Eye (tissue), 1 donor: Measurements from ENCODE around the gene GNG2.
"Not testable (repeated sequence)": the region's sequence is repeated elsewhere in the genome, so short reads cannot be mapped to it uniquely, and the experiment has no call there.

Source experiments
- DNase-seq: peaks from one replicate; pipeline ENCODE4 v3.0.0-alpha.2; 2015

Gene GNG2

DNA sequence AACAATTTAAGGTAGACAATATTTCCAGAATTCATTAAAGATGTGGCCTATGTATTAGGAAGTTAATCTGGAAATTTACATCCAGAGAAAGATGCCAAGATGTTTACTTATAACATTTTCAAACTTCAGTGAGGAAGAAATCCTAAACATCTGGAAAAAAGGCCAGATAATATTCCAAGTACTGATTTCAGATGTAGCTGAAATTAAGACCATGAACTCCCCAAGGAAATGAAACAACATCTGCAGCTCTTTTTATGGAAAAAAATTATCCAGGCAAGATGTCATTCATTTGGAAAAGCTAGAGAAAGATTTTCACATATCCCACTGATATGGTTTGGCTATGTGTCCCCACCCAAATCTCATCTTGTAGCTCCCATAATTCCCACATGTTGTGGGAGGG, 35.0 kb downstream of the GNG2 start:
- DNase-seq = no peak

DNA sequence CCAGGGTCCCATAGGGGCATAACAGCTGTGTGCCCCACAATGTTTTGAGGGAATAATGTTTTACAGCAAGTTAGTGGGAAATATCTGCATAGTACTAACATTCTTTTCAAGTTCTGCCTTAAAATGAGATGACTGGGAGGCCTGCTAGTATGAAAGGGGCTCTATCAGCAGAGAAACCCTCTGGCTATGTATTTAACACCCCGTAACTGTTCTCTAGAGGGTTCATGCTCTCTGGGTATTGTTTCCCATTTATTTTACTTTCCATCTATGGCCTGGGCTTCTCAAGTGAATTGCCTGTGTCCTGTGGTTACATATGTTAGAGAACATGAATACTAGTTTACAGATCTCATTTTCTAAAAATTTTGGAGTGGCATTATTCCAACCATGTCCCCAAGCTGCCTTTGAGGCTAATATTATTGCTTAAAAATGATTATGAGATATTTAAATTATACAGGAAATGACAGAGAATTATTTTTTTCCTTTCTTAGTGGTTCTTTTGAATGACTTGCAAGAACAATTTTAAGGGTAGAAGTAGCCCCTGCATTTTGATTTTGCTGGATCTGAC, 37.5 kb downstream of the GNG2 start:
- DNase-seq = no peak

DNA sequence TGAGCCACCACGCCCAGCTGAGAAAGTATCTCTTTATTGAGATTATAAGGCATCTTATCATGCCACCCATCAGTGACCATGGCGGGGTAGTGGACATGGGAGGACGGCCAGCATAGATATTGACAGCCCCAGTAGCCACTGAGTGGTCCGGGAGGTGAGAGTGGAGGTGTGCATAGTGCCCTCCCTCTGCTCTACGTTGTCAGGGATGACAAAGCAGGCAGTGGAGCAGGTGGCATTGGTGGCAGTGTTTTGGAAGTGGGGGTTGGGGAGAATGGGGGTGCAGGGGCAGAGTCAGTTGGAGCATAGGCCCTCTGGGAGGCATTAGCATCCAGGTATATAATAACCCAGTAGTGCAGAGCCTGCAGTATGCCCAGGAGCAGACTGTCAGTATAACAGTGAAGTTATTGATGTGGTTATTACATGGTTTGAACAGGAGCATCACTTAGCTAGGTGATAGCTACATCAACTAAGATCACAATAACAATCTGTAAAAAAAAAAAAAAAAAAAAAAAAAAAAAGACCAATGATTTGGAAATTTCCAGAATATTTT, 41.1 kb downstream of the GNG2 start:
- no peak for DNase-seq

DNA sequence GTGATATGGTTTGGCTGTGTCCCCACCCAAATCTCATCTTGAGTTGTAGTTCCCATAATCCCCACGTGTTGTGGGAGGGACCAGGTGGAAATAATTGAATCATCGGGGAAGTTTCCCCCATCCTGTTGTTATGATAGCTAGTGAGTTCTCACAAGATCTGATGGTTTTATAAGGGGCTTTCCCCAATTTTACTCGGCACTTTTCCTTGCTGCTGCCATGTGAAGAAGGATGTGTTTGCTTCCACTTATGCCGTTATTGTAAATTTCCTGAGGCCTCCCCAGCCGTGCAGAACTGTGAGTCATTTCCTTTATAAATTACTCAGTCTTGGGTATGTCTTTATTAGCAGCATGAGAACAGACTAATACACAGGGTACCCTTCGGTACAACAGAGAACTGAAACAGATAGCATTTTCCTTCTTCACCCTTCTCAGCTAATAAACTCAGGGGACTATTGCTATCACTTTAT, 45.3 kb downstream of the GNG2 start:
- DNase-seq = not testable (repeated sequence)

DNA sequence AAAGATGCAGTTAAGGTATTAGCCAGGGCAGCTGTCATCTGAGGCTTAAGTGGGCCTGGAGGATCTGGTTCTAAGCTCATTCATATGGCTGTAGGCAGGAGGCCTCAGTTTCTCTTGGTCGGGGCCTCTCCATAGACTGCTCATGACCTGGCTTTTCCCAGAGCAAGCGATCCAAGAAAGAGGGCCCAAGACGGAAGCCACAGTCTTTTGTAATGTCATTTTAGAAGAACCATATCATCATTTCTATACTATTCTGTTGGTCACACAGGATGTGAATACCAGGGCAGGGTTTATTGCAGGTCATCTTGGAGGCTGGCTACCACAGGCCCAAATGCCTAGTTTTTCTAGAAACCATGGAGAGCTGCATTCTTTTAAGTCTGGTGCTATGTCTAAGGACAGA, 47.7 kb downstream of the GNG2 start:
- no peak for DNase-seq

DNA sequence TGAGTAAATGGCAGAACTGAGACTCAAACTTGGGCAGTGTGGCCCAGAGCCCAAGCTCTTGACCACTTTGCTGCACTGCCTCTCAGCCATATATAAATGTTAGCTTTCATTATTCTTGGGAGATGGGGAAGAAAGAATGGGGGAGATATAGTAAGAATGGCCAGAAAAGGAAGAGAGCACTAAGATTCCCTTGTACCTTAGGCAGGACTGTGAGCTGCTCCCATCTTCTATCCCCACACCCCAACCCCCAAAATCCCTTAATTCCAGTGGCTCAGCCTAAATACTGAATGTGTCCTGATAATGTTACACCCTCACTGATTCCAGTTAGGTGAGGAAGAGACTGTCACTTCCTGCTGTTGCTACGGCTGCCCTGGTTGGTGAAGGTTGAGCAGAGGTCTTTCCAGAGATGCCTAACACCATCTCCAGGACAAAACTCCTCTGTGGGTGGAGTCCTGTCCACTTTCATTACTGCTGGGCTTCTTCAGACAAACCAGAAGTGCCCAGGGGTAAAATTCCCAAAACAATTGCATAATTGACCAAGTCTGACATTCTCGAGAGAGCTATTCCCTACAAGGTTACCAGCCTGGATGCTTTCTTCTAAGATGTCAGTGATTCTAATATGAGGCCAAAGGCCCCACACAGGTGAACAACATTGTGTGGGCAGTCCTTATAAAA, 51.8 kb downstream of the GNG2 start:
- no peak for DNase-seq

DNA sequence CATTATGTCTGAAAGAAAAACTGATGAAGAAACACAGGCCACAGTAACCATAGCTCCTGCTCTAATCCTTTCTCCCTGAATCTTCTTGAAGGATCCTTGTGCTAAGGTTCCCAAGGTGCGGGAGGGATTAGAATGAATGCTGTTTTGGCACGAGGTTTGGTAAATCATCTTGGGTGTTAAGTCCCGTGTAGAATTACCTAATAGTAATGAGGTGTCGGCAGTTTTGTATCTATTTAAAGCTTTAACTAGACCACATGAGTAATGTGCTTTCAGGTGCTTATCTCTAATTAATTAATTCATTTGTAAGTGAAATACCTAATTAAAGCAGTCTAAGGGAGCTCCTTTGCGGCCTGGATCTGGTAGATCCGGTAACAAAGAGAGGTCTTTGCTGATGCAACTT, 53.9 kb downstream of the GNG2 start:
- DNase-seq = no peak

DNA sequence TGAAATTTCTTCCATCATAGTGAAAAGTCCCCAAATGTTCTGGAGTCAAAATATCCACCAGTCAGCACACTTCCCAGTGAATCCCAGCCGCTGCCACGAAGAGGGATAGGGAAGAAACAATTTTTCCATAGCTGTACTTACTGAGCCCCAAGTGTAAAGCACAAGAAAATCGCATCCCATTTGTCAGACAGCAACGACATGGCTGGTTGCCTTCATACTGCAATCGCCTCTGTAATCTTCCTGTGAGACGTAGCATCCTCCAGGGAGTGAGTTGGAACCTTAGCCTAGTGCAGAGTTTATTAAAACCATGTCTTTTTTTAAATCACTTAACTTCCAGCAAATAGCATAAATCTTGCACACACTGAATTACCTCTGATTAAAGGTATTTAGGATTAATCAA, 56.8 kb downstream of the GNG2 start:
- peak; percentile 27 for DNase-seq

DNA sequence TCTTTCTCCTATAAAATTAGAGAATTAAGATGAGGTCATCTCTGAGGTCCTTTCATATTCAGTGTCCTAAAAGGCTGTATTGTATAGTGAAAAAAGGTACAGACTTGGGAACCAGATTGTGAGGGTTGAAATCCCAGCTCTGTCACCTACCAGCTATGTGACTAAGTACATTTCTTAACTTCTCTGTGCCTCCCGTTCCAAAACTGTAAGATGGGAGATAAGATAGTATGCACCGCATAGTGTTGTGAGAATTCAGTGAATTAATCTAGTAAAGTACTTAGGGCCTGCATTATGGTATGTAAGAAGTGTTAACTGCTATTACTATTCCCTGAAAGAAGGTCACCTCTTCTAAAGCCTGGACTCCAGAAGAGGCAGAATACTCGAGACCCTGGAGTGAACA, 60.6 kb downstream of the GNG2 start:
- DNase-seq = no peak

DNA sequence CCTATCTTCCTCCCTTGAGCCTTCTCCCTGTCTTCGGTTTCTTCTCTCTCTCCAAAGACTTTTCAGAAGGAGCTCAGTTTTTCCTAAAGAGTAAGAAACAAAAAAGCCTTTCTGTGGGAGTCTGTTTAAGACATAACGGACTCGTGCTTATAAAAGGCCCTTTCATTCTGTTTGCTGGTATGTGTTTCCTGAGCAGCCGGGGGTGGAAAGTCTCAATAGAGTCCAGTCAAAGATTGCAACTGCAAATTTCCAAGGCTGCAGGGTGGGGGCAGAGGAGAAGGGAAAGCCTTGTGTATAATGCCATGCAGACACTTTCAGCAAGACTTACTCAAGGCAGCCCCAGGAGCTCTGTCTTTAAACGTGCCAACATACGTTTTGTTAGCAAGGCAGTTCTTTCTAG, 62.2 kb downstream of the GNG2 start:
- DNase-seq = peak; percentile 45

DNA sequence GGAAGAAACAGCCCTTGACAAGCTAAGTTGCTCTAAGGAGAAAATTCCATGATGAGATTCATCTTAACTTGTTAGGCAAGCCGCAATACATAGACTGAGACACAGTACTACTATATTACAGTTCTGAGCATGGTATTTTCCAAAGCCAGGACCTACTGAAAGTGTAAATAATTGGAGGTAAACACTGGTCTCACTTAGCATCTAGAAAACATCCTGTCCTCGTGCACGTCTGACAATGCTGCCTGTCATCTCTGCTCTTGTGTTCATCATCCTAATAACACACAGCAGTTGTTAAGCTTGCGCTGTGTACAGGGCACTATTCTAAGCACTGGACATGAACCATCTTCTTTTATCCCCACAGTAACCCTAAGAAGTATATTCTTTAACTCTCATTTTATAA, 64.2 kb downstream of the GNG2 start:
- no peak for DNase-seq

DNA sequence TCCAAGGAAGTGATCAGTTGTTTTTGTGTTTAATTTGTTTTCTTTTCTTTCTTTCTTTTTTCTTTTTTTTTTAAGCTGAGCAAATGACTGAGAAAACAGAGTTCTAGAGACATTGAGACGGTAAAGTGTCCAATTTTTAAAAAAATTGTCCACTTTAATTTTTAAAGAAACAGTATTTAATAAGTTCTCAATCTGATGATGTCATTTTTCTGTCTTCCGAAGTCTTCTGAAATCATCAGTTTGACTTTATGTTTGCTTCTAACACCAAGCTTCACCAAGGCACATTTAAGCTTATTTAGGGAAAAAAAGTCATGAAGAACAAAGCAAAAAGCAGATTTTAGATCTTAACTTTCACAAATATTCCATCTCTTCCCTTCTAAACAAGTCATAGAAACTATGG, 65.6 kb downstream of the GNG2 start:
- no peak for DNase-seq

DNA sequence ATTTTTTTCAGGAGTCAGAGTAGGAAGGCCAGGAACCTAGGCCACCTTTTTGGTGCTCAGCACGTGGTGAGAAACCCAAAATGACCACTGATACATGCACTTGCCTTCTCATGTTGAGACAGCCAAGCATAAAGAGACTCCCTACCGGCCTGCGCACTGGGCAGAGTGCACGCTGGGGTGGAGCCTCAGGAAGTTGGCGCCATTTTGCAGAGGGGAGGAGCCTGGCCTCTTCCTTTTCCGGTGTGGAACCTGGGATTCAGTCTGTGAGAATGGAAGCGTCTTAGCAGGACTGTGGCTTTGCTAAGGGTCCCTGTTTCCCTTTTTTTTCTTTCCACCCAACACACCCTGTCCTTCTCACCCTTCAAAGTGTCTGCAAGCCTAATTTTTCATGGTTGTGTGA, 66.0 kb downstream of the GNG2 start:
- no peak for DNase-seq

DNA sequence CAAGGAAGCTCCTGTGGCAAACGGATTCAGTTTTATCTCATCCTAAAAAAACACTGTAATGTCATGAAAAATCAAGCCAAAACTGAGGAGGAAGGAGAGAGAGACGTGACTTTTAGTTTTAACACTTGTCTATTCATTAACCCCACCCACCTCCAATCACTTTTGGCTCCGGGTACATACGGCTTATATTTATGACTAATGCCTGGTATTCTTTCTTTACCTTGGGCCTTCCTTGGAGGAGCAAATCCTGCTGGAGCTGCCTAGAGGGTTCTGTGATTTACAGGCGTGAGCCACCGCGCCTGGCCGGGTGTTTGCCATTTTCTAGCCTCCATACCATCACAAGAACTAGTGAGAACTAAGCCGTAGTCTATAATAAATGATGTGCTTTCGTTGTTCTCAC, 68.2 kb downstream of the GNG2 start:
- DNase-seq = no peak

DNA sequence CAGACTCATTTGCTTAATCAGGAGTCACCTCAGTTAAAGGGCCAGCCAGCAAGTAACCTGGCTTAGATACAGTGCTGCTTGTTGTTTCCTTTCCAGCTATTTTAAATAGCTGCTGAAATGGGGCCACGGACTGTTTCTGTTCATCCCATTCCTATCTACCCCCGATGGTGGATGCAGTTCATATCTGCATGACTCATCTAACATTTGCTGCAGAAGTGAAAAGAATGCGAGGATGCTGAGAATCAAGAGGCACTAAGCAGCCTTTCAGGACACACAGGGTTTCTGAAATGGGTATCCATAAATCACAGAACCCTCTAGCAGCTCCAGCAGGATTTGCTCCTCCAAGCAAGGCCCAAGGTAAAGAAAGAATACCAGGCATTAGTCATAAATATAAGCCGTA, 68.8 kb downstream of the GNG2 start:
- no peak for DNase-seq

DNA sequence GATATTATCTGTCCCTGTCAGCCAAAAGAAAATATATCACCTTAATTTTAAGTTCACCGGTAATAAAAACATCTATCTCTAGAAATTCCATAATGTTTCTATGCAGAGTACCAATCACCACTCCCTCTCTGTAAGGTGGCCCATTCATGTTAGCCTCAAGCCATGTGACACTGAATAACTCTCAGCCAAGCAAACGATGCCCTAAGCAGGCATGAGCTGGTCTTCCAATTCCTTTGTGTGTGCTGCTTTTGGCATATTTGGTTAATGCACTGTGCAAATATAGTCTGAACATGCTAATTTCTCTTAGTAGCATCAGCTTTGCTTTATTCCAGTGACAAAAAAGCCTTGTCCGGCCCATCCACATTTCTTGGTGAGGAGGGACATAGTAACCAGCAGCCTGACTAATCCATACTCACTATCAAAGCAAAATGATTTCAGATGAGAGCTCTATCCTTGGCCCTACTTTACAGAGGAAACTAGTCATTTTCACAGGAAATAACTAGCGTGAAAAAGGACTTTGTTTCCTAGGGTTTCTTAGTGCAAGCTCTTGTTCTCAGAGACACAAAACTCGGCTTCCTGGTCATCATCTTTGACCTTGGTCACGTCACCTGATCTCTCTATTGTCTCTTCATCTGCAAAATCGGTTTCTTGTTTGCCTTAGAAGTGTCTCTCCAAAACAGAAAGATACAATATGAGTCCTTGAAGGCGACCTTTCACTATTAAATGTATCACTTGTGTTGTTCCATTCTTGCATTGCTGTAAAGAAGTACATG, 69.7 kb downstream of the GNG2 start:
- no peak for DNase-seq

DNA sequence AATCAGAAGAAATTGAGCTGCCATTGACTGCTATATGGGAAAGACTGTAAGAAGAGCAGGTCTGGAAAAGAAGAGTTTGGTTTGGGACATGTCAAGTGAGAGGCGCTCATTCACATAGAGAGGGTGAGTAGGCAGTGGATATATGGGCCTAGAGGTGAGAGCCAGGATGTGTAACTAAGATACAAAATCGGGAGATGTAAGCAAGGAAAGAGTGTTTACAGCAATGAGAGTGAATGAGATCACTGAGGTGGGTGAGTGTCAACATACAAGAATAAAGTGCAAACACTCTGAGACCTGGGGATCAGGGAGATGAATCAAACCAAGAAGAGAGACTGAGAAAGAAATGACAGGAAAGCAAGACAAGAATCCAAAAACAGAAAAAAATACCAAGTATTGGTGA, 70.9 kb downstream of the GNG2 start:
- DNase-seq = no peak

DNA sequence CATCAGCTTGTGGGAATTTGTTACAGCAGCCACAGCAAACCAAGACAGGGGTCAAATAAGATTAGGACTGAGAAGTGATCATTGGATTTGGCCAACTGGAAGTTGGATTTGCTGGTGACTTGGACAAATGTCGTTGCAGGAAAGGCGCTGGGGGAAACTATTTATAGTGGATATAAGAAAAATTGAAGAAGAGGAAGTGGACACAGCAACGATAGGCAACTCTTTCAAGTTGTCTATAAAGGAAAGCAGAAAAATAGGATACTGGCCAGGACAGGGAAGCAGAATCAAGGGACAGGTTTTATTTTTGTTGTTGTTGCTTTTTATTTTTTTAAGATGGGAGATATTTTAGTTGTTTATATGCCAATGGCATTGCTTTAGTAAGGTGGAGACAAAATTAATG, 72.8 kb downstream of the GNG2 start:
- DNase-seq = no peak

DNA sequence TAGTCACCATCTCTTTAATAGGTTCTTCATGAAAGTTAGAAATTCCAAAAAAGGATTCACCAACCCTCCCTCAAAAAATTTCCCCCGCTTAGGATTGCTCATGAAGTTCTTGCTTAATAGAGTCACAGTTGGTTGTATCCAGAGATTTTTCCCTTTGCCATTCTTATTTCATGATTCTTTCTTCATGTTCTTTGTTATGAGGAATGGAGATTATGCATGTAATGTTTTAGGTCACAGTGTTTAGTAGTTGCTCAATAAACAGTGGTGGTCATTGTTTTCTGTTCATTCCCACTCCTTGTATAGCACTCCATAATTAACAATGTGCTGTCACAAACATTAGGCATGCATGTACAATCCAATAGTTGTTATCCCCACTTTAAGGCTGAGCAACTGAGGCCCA, 77.7 kb downstream of the GNG2 start:
- no peak for DNase-seq

DNA sequence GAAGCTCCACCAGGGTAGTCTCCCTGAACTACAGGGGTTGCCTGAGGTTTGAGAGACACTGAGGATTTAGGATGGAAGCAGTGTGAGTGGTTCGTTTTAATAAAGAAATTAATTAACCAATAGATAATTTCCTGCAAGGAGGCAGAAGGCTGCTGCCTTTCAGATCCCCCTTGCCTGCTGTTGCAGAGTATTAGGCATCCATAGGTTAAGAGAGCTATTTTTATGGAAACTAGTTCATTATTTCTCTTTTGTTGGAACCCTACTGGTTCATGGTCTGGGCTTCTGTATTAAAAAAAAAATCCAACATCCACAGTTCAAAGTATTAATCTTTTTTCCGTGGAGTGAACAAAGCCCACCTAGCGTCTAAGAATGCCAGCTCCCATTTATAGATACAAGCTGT, 78.4 kb downstream of the GNG2 start:
- DNase-seq = no peak

DNA sequence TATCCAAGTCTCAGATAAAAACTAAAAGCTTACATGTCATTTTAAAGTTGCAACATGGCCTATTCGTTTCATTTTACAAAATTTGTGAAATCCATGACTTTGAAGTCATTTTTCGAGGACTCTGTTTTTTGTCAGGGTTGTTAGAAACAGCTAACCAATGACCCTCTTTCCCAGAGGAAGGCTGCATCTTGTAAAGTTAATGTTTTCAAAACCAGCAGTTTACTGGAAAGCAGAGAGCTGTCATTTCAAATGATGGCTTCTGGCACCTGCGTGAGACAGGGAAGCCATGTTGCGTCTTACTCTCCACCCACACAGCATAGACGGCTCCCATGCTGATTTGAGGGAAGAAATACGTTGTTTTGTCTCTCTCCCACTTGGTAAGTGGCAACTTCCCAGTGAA, 78.8 kb downstream of the GNG2 start:
- DNase-seq = no peak

DNA sequence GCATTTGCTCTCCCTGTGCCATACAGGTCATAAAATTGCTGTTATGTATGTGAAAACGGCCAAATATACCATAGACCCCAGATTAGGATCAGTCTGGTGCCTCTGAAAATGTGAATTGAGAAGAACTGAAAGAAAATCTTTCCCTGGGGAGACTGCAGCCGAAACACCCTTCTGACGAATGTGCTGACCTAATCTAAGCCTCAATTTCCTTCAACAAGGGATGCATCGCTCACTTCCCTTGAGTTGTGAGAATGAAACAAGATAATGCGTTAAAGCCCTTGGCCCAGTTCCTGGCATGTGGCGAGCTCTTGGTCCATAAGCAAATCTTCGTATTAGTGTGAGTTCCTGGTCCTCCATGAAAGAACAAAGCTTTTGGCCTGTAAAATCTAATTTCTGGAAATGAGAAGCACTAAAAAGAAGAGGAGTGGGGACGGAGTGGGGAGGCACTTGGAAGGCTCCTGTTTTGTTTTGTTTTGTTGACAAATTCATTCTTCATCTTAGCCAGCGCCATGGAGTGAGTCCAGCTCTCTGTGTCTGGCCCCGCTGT, 79.4 kb downstream of the GNG2 start:
- DNase-seq = peak; percentile 35

DNA sequence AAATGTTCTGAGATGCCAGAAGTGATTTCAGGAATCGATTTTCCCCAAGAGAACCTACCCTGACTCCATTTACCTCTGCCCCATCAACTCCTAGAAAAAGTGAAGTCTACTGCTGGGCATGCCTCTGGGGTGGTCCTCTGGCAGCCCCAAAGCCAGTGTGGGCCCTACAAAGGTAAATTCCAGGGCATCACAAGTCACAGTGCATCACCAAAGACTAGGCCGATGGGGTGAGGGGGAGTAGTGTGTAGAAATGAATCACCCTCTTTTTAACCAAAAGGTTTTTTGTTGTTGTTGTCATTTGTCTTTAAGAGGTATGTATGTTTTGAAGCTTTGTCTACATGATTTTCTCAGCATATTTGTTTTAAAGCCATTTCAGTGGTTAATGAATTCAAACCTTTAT, 82.6 kb downstream of the GNG2 start:
- DNase-seq = no peak

DNA sequence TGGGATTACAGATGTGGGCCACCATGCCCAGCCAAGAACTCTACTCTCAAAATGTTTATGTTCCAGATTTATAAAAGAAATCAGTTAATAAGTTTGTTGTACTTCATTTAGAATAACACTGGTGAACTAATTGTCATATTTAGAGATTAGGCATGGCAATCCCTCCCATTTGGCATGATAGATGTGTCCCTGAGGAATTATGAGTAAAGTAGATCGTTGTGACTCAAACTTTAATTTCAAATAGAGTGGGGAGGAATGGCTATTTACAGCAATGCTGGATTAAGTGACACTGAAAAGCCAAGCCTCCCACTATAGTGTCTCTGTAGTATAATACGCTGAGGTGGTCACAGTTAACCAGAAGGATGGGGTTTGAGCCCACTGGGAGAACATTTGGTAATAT, 89.6 kb downstream of the GNG2 start:
- no peak for DNase-seq
